ENCODE measurements around the gene RASGRP1. TPM values are rescaled to one million over a fixed set of nuclear protein-coding genes. Genes with fewer than 3 reads are reported as not detected.

RASGRP1 gene
- total and polyA plus RNA-seq, 10 of the 15 experiments (the other 5 are each of a cell fraction or from before 2014, with no cell fraction given) = 5.6 to 234 (median 20.9) TPM

- peaks cover 37% of the 10 kb centered on the region for H3K79me2 ChIP-seq (ENCODE audit: control insufficient read depth, insufficient read depth, low read length)
- no TSS peak for BruUV-seq (replicated peaks)
- in situ Hi-C loops (cut with MboI) (loop anchor here (5.0 kb wide), 1 partner anchor 123 kb away; no protein-coding TSS in a partner anchor), intact Hi-C loops (cut with micrococcal nuclease; ENCODE audit: unreplicated experiment) (loop anchor here (1.0 to 5.0 kb wide), 6 partner anchors 59 to 122 kb away; no protein-coding TSS in a partner anchor)
- ChIA-PET SMC1A (ENCODE audit: uncharacterized antibody, unreplicated experiment) (interaction anchor here (0.6 to 11.9 kb wide), 29 partner anchors 11 to 136 kb away, joined by 3 to 293 read pairs (median 5); no protein-coding TSS in a partner anchor), CTCF (interaction anchor here (0.6 to 10.5 kb wide), 41 partner anchors 9 to 569 kb away, joined by 3 to 276 read pairs (median 6); no protein-coding TSS in a partner anchor), POLR2A (interaction anchor here (0.8 to 6.3 kb wide), 26 partner anchors 8 to 132 kb away, joined by 3 to 84 read pairs (median 6); no protein-coding TSS in a partner anchor), RAD21 (ENCODE audit: unreplicated experiment) (interaction anchor here (0.6 to 9.6 kb wide), 33 partner anchors 9 to 1549 kb away, joined by 3 to 331 read pairs (median 5); no protein-coding TSS in a partner anchor)
- FAIRE-seq (no peak), DNase-seq (ENCODE audit: low read depth, low spot score) (no peak), ATAC-seq (peak; percentile 77)
- no peaks in the 10 kb centered on the region for H4K20me1 ChIP-seq (ENCODE audit: control insufficient read depth, insufficient read depth)
- WGBS (ENCODE audit: insufficient coverage, insufficient replicate concordance, low lambda C conversion rate, missing lambda C conversion rate) = under 1% methylated on average over 41 of the region's 59 CpGs
- H3K4me2 ChIP-seq (ENCODE audit: control insufficient read depth, insufficient read depth) = peak overlapping the region; percentile 96
- peaks cover 37% of the 10 kb centered on the region for H3K4me1 ChIP-seq (ENCODE audit: control insufficient read depth, insufficient read depth, low read length)
- peak overlapping the region; percentile 70 for H2AFZ ChIP-seq (ENCODE audit: control insufficient read depth, low read depth, low read length)
- H3K4me3 ChIP-seq = peak overlapping the region; percentile 75
- H3K36me3 ChIP-seq (ENCODE audit: control insufficient read depth in 2 of 2, insufficient read depth in 2 of 2, low read length in 1 of 2) = no peaks in the 10 kb centered on the region; a peak in 1 of 4 replicates
- peak overlapping the region; percentile 72 for H3K27ac ChIP-seq (ENCODE audit: control insufficient read depth, insufficient read depth)
- H3K9me3 ChIP-seq (replicated peaks; ENCODE audit: control insufficient read depth, insufficient read depth, low read length) = no peaks in the 10 kb centered on the region
- H3K27me3 ChIP-seq (replicated peaks in 1 of 2; ENCODE audit: control insufficient read depth in 2 of 2, insufficient read depth in 2 of 2, low read length in 1 of 2) = no peaks in the 10 kb centered on the region
- peak overlapping the region; percentile 40 for H3K9ac ChIP-seq (ENCODE audit: control insufficient read depth, insufficient read depth, low read length)
- TF ChIP-seq CHD4 (IDR thresholded peaks at IDR 0.05) (no peak), NFIC (IDR thresholded peaks at IDR 0.05; ENCODE audit: low read depth, low read length) (no peak), NR2F1 (conservative IDR thresholded peaks at IDR 0.05) (peak; percentile 34), USF1 (IDR thresholded peaks at IDR 0.05; ENCODE audit: borderline replicate concordance, extremely low read length, insufficient read depth, low read depth, low read length) (no peak), LARP7 (IDR thresholded peaks at IDR 0.05) (peak; percentile 45; the same call in 1 of the 2 replicates), ZNF274 (IDR thresholded peaks at IDR 0.05; ENCODE audit: insufficient read depth, insufficient read length) (no peak), BCLAF1 (IDR thresholded peaks at IDR 0.05) (no peak), E2F4 (IDR thresholded peaks at IDR 0.05; ENCODE audit: low read depth, low read length) (no peak), HSF1 (IDR thresholded peaks at IDR 0.05; ENCODE audit: low read depth, low read length) (no peak; the same call in 1 of the 2 replicates), RB1 (IDR thresholded peaks at IDR 0.05; ENCODE audit: borderline replicate concordance) (peak; percentile 28; the same call in 1 of the 2 replicates), NFYA (IDR thresholded peaks at IDR 0.05; ENCODE audit: borderline replicate concordance, low read depth, low read length) (no peak), TAF1 (IDR thresholded peaks at IDR 0.05; ENCODE audit: borderline replicate concordance, low read depth, low read length) (no peak), NR2C1 (IDR thresholded peaks at IDR 0.05) (no peak), ZNF217 (IDR thresholded peaks at IDR 0.05) (peak; percentile 28; the same call in 1 of the 2 replicates), RCOR1 (conservative IDR thresholded peaks at IDR 0.05; ENCODE audit: low read depth, low read length) (0 out of 2 replicates have a peak, but pooled peaks have one; percentile 70)
Observed at GRCh38 chr15:38563723-38564519, 693 bp downstream of the RASGRP1 start.

All from GM12878 (cell line).